IPS-NIHi7 (cell line): ENCODE measurements around the gene EWSR1.

Experiments
- DNase-seq: peaks from one replicate; pipeline ENCODE4 v3.0.0; 2012; ENCODE audit warnings: mixed read lengths; ENCODE audit errors: extremely low spot score

Gene EWSR1

DNA sequence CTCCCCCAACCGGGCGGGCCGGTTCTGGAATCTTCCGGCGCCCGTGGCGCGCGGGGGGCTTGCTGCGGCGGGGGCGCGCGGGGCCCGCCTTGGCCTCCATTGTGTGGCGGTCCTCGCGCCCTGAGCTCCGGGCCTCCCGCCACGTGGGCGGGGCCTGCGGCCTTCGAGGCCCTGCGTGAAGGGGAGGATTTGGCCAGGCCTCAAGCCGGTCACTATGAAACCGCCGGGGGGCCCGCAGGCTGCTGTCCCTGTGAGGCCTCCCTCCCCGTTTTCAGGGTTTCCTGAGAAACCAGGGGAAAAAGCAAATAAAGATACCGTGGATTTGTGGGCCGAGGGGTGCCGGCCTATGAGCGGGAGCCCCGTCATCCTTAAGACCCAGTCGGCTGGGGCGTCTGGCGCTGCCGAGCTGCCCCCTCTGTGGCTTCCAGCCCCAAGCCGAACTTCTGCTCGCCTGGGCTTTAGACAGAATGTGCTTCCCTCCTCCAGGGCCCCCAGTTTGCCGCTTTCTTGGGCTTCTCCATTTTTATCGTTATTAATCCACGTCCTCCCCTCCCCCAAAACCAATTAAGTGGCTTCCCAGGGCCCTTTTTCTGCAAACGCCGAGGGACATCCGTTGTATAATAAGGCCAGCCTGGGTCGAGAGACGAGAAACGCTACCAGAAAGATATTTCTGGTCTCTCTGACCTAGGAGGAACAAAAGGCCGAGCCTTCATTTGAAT lies 602 bp downstream of the EWSR1 start:
- no peak for DNase-seq

DNA sequence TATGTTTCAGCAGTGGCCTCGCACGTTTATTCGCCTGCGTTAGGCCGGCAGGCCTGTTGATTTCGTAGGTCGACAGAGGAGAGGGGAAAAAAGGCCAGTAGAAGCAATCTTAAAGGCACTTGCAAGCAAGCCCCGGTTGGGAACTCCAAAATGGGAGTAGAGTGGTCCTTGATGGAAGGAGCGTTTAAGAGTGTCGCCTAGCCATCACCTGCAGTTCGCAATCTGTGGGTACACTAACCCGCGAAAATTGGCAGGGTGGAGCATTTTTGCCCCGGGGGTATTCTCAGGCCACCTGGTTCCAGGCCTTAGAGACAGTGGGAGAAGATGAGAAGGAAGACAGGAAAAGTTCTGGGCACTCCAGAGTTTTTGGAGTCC lies 1.1 kb downstream of the EWSR1 start:
- DNase-seq, result no peak

- DNase-seq, result no peak
These were observed 1.8 kb downstream of the EWSR1 start for GRCh38 chr22:29269731-29270474.

GRCh38 chr22:29270475-29271271 lies 2.6 kb downstream of the EWSR1 start:
- DNase-seq, result no peak

GRCh38 chr22:29272624-29273023 lies 4.6 kb downstream of the EWSR1 start:
- DNase-seq, result no peak

DNA sequence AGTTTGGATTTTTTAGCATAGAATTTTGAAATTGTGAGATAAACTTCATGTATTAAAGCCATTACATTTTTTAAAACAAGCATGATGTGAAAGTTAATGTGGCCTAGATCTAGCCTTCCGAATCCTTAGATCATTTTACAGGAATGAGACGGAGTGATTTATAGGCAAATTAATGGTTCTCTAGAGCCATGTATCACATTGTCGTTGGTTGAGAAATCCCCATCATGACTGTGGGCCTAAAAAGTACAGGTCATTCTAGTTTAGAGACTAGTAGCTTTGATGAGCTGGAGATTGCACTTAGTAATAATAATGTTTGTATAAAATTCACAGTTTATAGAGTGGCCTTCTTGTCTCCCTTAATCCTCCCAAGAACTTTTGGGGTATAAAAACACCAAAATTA lies 7.1 kb downstream of the EWSR1 start:
- DNase-seq, result no peak

DNA sequence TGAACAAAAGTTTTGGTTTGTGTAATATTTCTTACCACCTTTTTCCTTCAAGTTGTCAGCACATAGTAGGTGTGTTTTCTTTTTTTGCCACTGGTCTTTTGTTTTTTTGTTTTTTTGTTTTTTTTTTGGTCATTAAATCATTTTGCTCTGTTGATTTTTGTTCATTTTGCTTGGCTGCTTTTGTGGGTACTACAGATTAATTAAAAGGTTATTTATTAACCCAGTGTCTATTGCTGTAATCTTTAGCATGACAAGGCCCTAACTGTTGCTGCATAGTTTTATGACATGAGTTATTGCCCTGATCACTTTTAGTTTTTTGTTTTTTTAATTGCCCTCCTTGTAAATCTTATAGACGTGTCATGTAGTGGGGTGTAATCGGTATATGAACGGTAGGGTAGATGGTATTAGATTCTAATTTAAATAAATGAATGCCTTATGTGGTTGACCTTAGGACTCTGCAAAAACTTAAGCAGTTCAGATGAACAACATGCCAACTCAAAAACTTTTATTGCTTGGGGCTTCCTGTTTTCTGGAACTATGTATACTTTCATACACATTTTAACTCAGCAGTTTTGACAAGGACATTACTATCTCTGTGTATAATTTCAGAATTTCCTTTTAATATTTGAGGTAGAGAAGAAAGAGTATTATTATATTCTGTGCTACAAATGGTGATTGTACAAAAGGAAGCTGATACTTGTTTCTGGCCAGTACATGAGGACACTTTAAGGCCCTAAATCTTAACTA lies 7.9 kb downstream of the EWSR1 start:
- DNase-seq, result no peak

DNA sequence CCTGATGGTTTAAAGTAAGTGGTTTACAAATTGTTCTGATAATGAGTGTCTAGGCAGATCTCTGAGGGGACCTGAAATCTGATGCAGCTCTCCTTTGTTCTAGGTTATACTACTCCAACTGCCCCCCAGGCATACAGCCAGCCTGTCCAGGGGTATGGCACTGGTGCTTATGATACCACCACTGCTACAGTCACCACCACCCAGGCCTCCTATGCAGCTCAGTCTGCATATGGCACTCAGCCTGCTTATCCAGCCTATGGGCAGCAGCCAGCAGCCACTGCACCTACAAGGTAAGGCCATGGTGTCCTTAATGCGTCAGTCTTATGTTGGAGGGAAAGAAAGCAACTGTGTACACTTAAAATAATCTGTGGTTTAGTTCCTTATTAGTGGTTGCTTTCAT lies 9.9 kb downstream of the EWSR1 start:
- no peak for DNase-seq

- no peak for DNase-seq
These were observed 16.1 kb downstream of the EWSR1 start for GRCh38 chr22:29284196-29284595.

DNA sequence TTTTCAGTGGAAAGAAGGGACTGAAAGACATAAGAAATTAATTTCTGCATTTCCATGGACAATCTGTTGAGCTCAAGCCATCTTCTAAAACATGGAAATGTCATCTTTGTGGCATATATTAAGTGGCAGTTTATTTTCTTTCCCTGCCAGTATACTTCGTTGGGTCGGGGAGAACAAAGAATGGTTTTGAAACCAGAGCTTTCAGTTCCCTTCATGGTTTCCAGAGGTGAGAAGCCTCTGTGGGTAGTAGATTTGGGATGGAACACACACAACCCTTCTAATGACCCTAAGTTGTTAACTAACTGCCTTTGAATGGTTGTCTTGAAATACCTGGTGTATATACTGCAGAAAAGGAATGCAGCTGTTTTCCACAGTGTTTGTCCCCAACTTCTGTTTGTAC lies 20.8 kb downstream of the EWSR1 start:
- no peak for DNase-seq

- DNase-seq, result no peak
These were observed 22.0 kb downstream of the EWSR1 start for GRCh38 chr22:29290061-29290460.

- DNase-seq, result no peak
These were observed 23.1 kb downstream of the EWSR1 start for GRCh38 chr22:29291215-29291614.

- no peak for DNase-seq
These were observed 24.3 kb downstream of the EWSR1 start for GRCh38 chr22:29292379-29292778.

GRCh38 chr22:29298641-29299040 lies 30.6 kb downstream of the EWSR1 start:
- DNase-seq, result no peak

- no peak for DNase-seq
These were observed 31.2 kb downstream of the EWSR1 start for GRCh38 chr22:29299136-29299900.

GRCh38 chr22:29300467-29300806 lies 32.4 kb downstream of the EWSR1 start:
- DNase-seq, result no peak

DNA sequence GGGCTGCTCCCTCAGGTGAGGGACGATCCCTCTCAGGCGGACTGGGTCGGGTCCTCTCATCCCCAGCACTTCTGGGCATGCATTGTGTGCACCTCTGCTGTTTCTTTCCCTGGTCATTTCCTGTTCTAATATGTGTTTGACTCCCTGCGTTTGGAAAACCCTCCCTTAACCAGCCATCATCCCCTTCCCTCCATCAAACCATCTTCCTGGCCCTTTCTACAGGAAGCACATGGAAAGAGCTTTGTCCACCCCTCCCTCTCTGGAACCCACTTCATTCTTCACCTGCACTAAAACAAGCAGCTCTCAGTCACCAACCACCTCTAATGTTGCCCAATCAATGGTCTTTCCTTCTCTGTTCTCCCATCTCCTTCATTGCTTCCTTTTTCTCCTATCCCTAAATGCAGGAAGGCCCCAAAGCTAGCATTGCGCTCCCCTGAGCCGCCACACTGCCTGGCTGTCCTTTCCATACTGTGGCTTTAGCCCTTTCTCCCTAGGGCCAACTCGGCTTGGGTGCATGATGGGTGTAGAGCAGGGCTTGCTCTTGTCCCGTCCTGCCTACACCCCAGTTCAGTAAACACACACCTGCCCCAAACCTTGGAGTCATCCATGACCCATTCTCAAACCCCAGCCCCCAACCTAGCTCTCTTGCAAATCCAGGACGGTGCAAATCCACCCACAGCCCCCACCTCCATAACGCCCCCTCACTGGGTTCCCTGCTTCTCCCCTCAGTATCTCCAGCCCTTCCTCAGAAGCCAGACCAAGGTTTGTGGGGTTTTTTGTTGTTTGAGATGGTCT lies 32.9 kb downstream of the EWSR1 start:
- no peak for DNase-seq

- DNase-seq, result no peak
These were observed 33.8 kb downstream of the EWSR1 start for GRCh38 chr22:29301716-29302401.

DNA sequence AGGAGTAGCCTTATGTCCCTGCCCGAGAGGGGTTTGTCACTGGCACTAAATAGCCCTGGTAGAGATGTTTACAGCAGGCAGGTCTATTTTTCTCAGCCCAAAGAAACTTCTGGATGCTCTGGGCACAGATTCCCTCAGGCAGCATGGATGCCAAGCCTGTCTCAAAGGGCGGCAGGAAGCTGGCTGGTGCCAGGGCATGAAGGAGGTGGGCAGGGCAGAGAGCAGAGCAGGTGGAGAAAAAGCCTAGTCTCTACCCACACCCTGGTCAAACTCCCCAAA lies 34.3 kb downstream of the EWSR1 start:
- no peak for DNase-seq
